Astrocyte (in vitro differentiated cells and primary cell): ENCODE measurements around the gene CEP131. TPM values are rescaled to one million over a fixed set of nuclear protein-coding genes. Genes with fewer than 3 reads are reported as not detected.

Experiments
- DNase-seq: peaks from one replicate; pipeline ENCODE4 v3.0.0-alpha.2; 2010; ENCODE audit warnings: low read depth
- FAIRE-seq: peaks from 2 replicates; lab custom pipeline; 2011; peaks lifted over from hg19 to GRCh38; lab: Jason Lieb, UNC
- H2AFZ ChIP-seq: 2 replicates; pipeline ENCODE4 v1.6.0; 2012; ENCODE audit warnings: low read depth, low read length, inconsistent platforms
- H3K27ac ChIP-seq: 2 replicates; pipeline ENCODE4 v1.5.1; 2011; ENCODE audit warnings: low read depth, low read length, inconsistent platforms
- H3K27me3 ChIP-seq: 2 replicates; pipeline ENCODE4 v1.6.0; 2011; ENCODE audit warnings: low read length, inconsistent platforms; ENCODE audit not compliant: insufficient read depth
- H3K36me3 ChIP-seq: 2 replicates; pipeline ENCODE4 v1.5.1; 2011; ENCODE audit warnings: low read length, inconsistent platforms; ENCODE audit not compliant: insufficient read depth
- H3K4me1 ChIP-seq: 2 replicates; pipeline ENCODE4 v1.5.1; 2011; ENCODE audit warnings: low read length, inconsistent platforms; ENCODE audit not compliant: insufficient read depth
- H3K4me2 ChIP-seq: 2 replicates; pipeline ENCODE4 v1.6.0; 2012; ENCODE audit warnings: low read length, inconsistent platforms
- H3K4me3 ChIP-seq: 2 replicates; pipeline ENCODE4 v1.5.1; 2011; ENCODE audit warnings: low read depth, mild to moderate bottlenecking, low read length, inconsistent platforms; ENCODE audit not compliant: insufficient read depth
- H3K79me2 ChIP-seq: 2 replicates; pipeline ENCODE4 v1.6.0; 2012; ENCODE audit warnings: mild to moderate bottlenecking, low read length, inconsistent platforms; ENCODE audit not compliant: insufficient read depth
- H3K9ac ChIP-seq: 2 replicates; pipeline ENCODE4 v1.6.0; 2012; ENCODE audit warnings: mild to moderate bottlenecking, low read length, inconsistent platforms
- H3K9me3 ChIP-seq: 2 replicates; pipeline ENCODE4 v1.5.1; 2012; ENCODE audit warnings: low read depth, mild to moderate bottlenecking, low read length, inconsistent platforms; ENCODE audit not compliant: insufficient read depth
- H4K20me1 ChIP-seq: 2 replicates; pipeline ENCODE4 v1.6.0; 2012; ENCODE audit warnings: low read length, inconsistent platforms; ENCODE audit not compliant: insufficient read depth
- H3K27ac Mint-ChIP-seq: one replicate; pipeline ENCODE4 v1.8.0; 2021; ENCODE audit warnings: mild to moderate bottlenecking, mixed read lengths; ENCODE audit not compliant: unreplicated experiment
- H3K27me3 Mint-ChIP-seq: one replicate; pipeline ENCODE4 v1.8.0; 2021; ENCODE audit warnings: low read depth, mixed read lengths; ENCODE audit not compliant: unreplicated experiment
- H3K36me3 Mint-ChIP-seq: one replicate; pipeline ENCODE4 v1.8.0; 2021; ENCODE audit warnings: low read depth, mixed read lengths; ENCODE audit not compliant: unreplicated experiment
- H3K4me1 Mint-ChIP-seq: one replicate; pipeline ENCODE4 v1.8.0; 2021; ENCODE audit warnings: low read depth, mixed read lengths; ENCODE audit not compliant: unreplicated experiment
- H3K4me3 Mint-ChIP-seq: one replicate; pipeline ENCODE4 v1.8.0; 2021; ENCODE audit warnings: mild to moderate bottlenecking, moderate library complexity, mixed read lengths; ENCODE audit not compliant: unreplicated experiment
- H3K9me3 Mint-ChIP-seq: one replicate; pipeline ENCODE4 v1.8.0; 2021; ENCODE audit warnings: mild to moderate bottlenecking, mixed read lengths; ENCODE audit not compliant: unreplicated experiment
- CTCF ChIP-seq: IDR thresholded peaks from 2 replicates; pipeline ENCODE4 v1.5.1; 2011; ENCODE audit warnings: low read depth, mild to moderate bottlenecking, inconsistent platforms, low read length, moderate library complexity; ENCODE audit not compliant: insufficient read depth
- EZH2 ChIP-seq: IDR thresholded peaks from 2 replicates; pipeline ENCODE4 v1.6.1; 2012; ENCODE audit warnings: mild to moderate bottlenecking, low read length, inconsistent platforms; ENCODE audit not compliant: insufficient read depth
- total RNA-seq: library from RNA; stranded (reverse); gene quantifications from 2 replicates; pipeline ENCODE4 v1.2.1, GENCODE V29; 2021

The CEP131 gene
- total RNA-seq, 1 donor from 2014 or later = 5.8 TPM

DNA sequence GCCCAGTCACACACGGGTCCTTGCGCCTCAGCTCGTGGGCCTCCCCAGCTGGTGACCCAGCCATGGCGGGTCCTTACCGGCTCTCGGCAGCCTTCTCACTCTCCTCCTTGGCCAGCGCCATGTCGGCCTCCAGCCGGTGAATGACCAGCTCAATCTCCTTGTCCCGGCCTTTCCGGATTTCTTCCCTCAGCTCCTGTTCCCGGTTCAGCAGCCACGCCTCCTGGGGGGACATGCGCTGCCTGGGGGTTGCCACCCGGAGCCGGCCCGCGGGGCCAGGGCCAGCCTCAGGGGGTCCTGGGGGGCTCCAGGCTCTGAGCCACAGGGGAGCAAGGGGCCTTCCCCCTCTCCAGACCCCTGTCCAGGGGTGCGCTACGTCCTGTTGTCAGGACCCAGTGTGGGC is 31.6 kb downstream of the CEP131 start:
- Mint-ChIP-seq H3K9me3 (no peaks in the 10 kb centered on the region), H3K4me3 (no peak overlapping the region), H3K27me3 (no peaks in the 10 kb centered on the region), H3K27ac (no peak overlapping the region), H3K4me1 (no peaks in the 10 kb centered on the region), H3K36me3 (peaks cover 3% of the 10 kb centered on the region)
- no peak overlapping the region for H2AFZ ChIP-seq
- no peaks in the 10 kb centered on the region for H3K4me1 ChIP-seq
- H3K27ac ChIP-seq = no peak overlapping the region
- H3K27me3 ChIP-seq = no peaks in the 10 kb centered on the region
- DNase-seq (no peak), FAIRE-seq (no peak)
- no peaks in the 10 kb centered on the region for H3K36me3 ChIP-seq
- no peak overlapping the region for H3K4me2 ChIP-seq
- no peak overlapping the region for H3K4me3 ChIP-seq
- TF ChIP-seq EZH2 = no peak
- no peak for TF ChIP-seq CTCF
- no peaks in the 10 kb centered on the region for H4K20me1 ChIP-seq
- no peaks in the 10 kb centered on the region for H3K9me3 ChIP-seq
- H3K9ac ChIP-seq = no peak overlapping the region
- no peaks in the 10 kb centered on the region for H3K79me2 ChIP-seq

- H2AFZ ChIP-seq = no peak overlapping the region
- FAIRE-seq (no peak), DNase-seq (no peak)
- no peak overlapping the region for H3K27ac Mint-ChIP-seq
- no peaks in the 10 kb centered on the region for H3K9me3 Mint-ChIP-seq
- no peaks in the 10 kb centered on the region for H3K9me3 ChIP-seq
- peaks cover 3% of the 10 kb centered on the region for H3K36me3 Mint-ChIP-seq
- no peak overlapping the region for H3K4me3 ChIP-seq
- no peak overlapping the region for H3K27ac ChIP-seq
- H3K4me1 Mint-ChIP-seq = no peaks in the 10 kb centered on the region
- no peaks in the 10 kb centered on the region for H3K79me2 ChIP-seq
- H3K4me3 Mint-ChIP-seq = no peak overlapping the region
- no peak overlapping the region for H3K9ac ChIP-seq
- no peaks in the 10 kb centered on the region for H3K36me3 ChIP-seq
- H3K4me2 ChIP-seq = no peak overlapping the region
- no peaks in the 10 kb centered on the region for H3K4me1 ChIP-seq
- no peaks in the 10 kb centered on the region for H3K27me3 Mint-ChIP-seq
- TF ChIP-seq CTCF (no peak), EZH2 (no peak)
- no peaks in the 10 kb centered on the region for H4K20me1 ChIP-seq
- H3K27me3 ChIP-seq = no peaks in the 10 kb centered on the region
Observed at GRCh38 chr17:81190591-81190990, 32.2 kb downstream of the CEP131 start.

DNA sequence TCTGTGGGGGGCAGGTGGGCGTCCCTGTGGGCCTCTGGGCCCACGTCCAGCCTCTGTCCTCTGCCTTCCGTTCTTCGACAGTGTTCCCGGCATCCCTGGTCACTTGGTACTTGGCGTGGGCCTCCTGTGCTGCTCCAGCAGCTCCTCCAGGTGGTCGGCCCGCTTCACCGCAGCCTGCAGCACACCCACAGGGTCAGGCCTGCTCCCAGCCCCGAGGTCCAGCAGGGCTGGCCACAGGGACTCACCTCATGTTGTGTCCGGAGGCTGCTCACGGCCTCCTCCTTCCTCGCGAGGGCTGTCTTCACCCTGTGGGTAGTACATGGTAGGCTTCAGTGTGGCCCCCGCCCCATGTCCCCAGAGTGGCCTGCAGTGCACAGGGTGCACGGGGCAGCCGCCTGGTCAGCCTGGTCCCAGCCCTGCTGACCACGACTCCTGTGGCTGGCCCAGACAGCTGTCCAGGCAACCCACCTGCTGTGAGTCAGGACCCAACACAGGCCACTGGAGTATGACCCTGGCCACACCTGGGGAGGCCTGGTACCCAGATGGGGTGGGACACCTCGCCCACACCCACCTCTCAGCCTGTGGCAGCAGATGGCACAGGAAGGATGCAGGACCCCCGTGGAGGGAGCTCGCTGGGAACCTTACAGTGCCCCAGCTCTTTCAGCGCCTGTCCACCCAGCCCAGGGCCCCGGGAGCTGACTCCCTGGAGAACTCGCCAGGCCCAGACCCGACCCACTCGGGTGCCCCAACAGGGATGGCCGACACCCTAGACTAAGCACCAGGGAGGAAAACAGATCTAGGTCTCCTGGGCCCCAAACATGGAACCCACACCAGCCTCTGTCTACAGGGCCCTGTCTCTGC is 32.9 kb downstream of the CEP131 start:
- no peaks in the 10 kb centered on the region for H3K79me2 ChIP-seq
- no peak for DNase-seq
- no peak overlapping the region for H3K4me2 ChIP-seq
- TF ChIP-seq CTCF = no peak
- TF ChIP-seq EZH2 = no peak
- H2AFZ ChIP-seq = no peak overlapping the region
- no peak for FAIRE-seq
- H4K20me1 ChIP-seq = no peaks in the 10 kb centered on the region
- no peak overlapping the region for H3K4me3 ChIP-seq
- Mint-ChIP-seq H3K27ac (no peak overlapping the region), H3K4me3 (no peak overlapping the region), H3K27me3 (peaks cover 5% of the 10 kb centered on the region), H3K4me1 (no peaks in the 10 kb centered on the region), H3K36me3 (peaks cover 3% of the 10 kb centered on the region), H3K9me3 (no peaks in the 10 kb centered on the region)
- no peaks in the 10 kb centered on the region for H3K36me3 ChIP-seq
- H3K4me1 ChIP-seq = no peaks in the 10 kb centered on the region
- H3K27me3 ChIP-seq = peaks cover 3% of the 10 kb centered on the region
- H3K27ac ChIP-seq = no peak overlapping the region
- H3K9me3 ChIP-seq = no peaks in the 10 kb centered on the region
- H3K9ac ChIP-seq = no peak overlapping the region
